Endothelial cell of umbilical vein (primary cell): ENCODE measurements around the gene APOO. TPM values are rescaled to one million over a fixed set of nuclear protein-coding genes. Genes with fewer than 3 reads are reported as not detected.
A peak's percentile ranks its signal among the peaks of the same experiment; 100 is the strongest.

ENCODE experiments used
- BruUV-seq: library from RNA; stranded (reverse); fragments of 400-500 nt; replicated peaks from 2 replicates; lab custom pipeline; 2021; lab: Mats Ljungman, UMichigan
- CTCF ChIA-PET: fragments of 300-600, 350-600 bp; sonication (Branson Sonifier 250); formaldehyde crosslinking; loops from one replicate; lab custom pipeline; 2021; ENCODE audit warnings: antibody characterized with exemption, inconsistent platforms; lab: Charles Lee
- POLR2A ChIA-PET: fragments of 300-600, 350-600 bp; sonication (Branson Sonifier 250); formaldehyde crosslinking; loops from one replicate; lab custom pipeline; 2021; ENCODE audit warnings: antibody characterized with exemption, inconsistent platforms; lab: Charles Lee
- DNase-seq: peaks from one replicate; pipeline ENCODE4 v3.0.0-alpha.2; 2011; ENCODE audit warnings: low read depth, low spot score
- FAIRE-seq: peaks from 2 replicates; lab custom pipeline; 2011; peaks lifted over from hg19 to GRCh38; lab: Jason Lieb, UNC
- H2AFZ ChIP-seq: 2 replicates; pipeline ENCODE4 v1.6.0; 2012; ENCODE audit warnings: low read depth, low read length, control low read depth, inconsistent platforms
- H3K27ac ChIP-seq: 2 replicates; pipeline ENCODE4 v1.5.1; 2011; ENCODE audit warnings: low read depth, mild to moderate bottlenecking, control low read depth, low read length, moderate library complexity; ENCODE audit not compliant: insufficient read depth
- H3K27me3 ChIP-seq, 2 experiments: 2 replicates each; pipeline versions ENCODE4 v1.6.0 to v1.6.1; 2011; ENCODE audit warnings: low read length in 2 of 2, mixed read lengths in 1 of 2; ENCODE audit not compliant: control insufficient read depth in 2 of 2, insufficient read depth in 2 of 2
- H3K36me3 ChIP-seq, 2 experiments: 2 replicates in 1 of 2; 3 replicates in 1 of 2; pipeline ENCODE4 v1.5.1; 2011; ENCODE audit warnings: low read length in 2 of 2, mild to moderate bottlenecking in 1 of 2, moderate library complexity in 1 of 2; ENCODE audit not compliant: control insufficient read depth in 2 of 2, insufficient read depth in 2 of 2; ENCODE audit errors: extremely low read depth in 1 of 2
- H3K4me1 ChIP-seq: 3 replicates; pipeline ENCODE4 v1.5.1; 2011; ENCODE audit warnings: mild to moderate bottlenecking, low read length; ENCODE audit not compliant: control insufficient read depth, insufficient read depth; ENCODE audit errors: extremely low read depth
- H3K4me2 ChIP-seq: 2 replicates; pipeline ENCODE4 v1.6.1; 2011; ENCODE audit warnings: low read length, control low read depth, mixed read lengths; ENCODE audit not compliant: insufficient read depth
- H3K4me3 ChIP-seq, 3 experiments: fragments of 200-600 bp in 1 of 3; sonication (generic), shearing (Covaris generic) in 1 of 3; replicated peaks in 1 of 3; 2 replicates each; pipeline ENCODE4 v1.5.1; 2011 to 2016; ENCODE audit warnings: control low read depth in 3 of 3, low read length in 3 of 3, mild to moderate bottlenecking in 2 of 3, inconsistent platforms in 1 of 3, low read depth in 1 of 3, moderate library complexity in 1 of 3; ENCODE audit not compliant: insufficient read depth in 1 of 3
- H3K79me2 ChIP-seq: 2 replicates; pipeline ENCODE4 v1.6.0; 2012; ENCODE audit warnings: low read length, inconsistent platforms; ENCODE audit not compliant: control insufficient read depth, insufficient read depth
- H3K9ac ChIP-seq: replicated peaks from 2 replicates; pipeline ENCODE3; 2011; ENCODE audit warnings: low read length, control low read depth; ENCODE audit not compliant: insufficient read depth; ENCODE audit errors: extremely low read depth
- H3K9me1 ChIP-seq: replicated peaks from 3 replicates; pipeline ENCODE4 v1.6.0; 2011; ENCODE audit warnings: mild to moderate bottlenecking, low read length; ENCODE audit not compliant: control insufficient read depth, insufficient read depth; ENCODE audit errors: extremely low read depth
- H3K9me3 ChIP-seq: replicated peaks from 2 replicates; pipeline ENCODE4 v1.5.1; 2012; ENCODE audit warnings: low read length, inconsistent platforms; ENCODE audit not compliant: control insufficient read depth, insufficient read depth
- H4K20me1 ChIP-seq: replicated peaks from 2 replicates; pipeline ENCODE3; 2011; ENCODE audit warnings: mild to moderate bottlenecking, low read length; ENCODE audit not compliant: control insufficient read depth, insufficient read depth; ENCODE audit errors: extremely low read depth
- EZH2 ChIP-seq: IDR thresholded peaks from 2 replicates; pipeline ENCODE4 v1.6.1; 2012; ENCODE audit warnings: borderline replicate concordance, low read depth, mild to moderate bottlenecking, moderate library complexity, low read length, inconsistent platforms; ENCODE audit not compliant: severe bottlenecking
- FOS ChIP-seq: IDR thresholded peaks from 2 replicates; pipeline ENCODE4 v1.6.1; 2011; ENCODE audit warnings: mild to moderate bottlenecking, low read length, moderate library complexity, borderline replicate concordance; ENCODE audit not compliant: insufficient read depth
- GATA2 ChIP-seq: IDR thresholded peaks from 2 replicates; pipeline ENCODE4 v1.7.0; 2011; ENCODE audit warnings: low read depth, mild to moderate bottlenecking, moderate library complexity, mixed read lengths, low read length; ENCODE audit not compliant: insufficient read length, insufficient read depth
- JUN ChIP-seq: IDR thresholded peaks from 2 replicates; pipeline ENCODE4 v1.6.1; 2011; ENCODE audit warnings: borderline replicate concordance, low read depth; ENCODE audit not compliant: insufficient read length, insufficient read depth
- MYC ChIP-seq: IDR thresholded peaks from one replicate; pipeline ENCODE4 v1.6.1; 2011; ENCODE audit warnings: mild to moderate bottlenecking, low read depth, low read length
- POLR2A ChIP-seq: IDR thresholded peaks from 2 replicates; pipeline ENCODE4 v1.6.1; 2012; ENCODE audit warnings: low read depth, mild to moderate bottlenecking, control low read depth, low read length
- POLR2AphosphoS5 ChIP-seq: IDR thresholded peaks from 2 replicates; pipeline ENCODE4 v1.6.1; 2012; ENCODE audit warnings: low read depth, mild to moderate bottlenecking, control low read depth, low read length, moderate library complexity; ENCODE audit not compliant: insufficient read depth
- dilution Hi-C: fragments of 300-500 bp; cut with MboI; formaldehyde crosslinking; loops from one replicate; pipeline ENCODE4 v1.15.0; 2019; ENCODE audit warnings: low sequenced_read_pairs; ENCODE audit not compliant: extremely low pct_ligation_motif_present
- intact Hi-C: fragments of 100-400 bp; cut with micrococcal nuclease; formaldehyde crosslinking; loops from one replicate; pipeline ENCODE4 v1.10.0; 2022
- polyA plus RNA-seq, 4 experiments: library from polyadenylated mRNA; depleted of rRNA in 3 of 4; stranded (reverse) in 3 of 4; unstranded in 1 of 4; fragments of >200 nt; gene quantifications; 2 replicates each; pipeline versions ENCODE4 v1.2.1 to v1.2.3, GENCODE V29; 2011 to 2012; ENCODE audit warnings: missing spikeins in 1 of 4
- total RNA-seq: library from RNA; stranded (reverse); gene quantifications from 2 replicates; pipeline ENCODE4 v1.2.3, GENCODE V29; 2021
- TF ChIP-seq, protein P1 (sequence below): IDR thresholded peaks from 2 replicates; pipeline ENCODE4 v1.6.1; 2011; ENCODE audit not compliant: insufficient read depth, insufficient read length
- TF ChIP-seq, protein P2 (sequence below), 2 donors: IDR thresholded peaks; 1 replicate in 1 of 2; 2 replicates in 1 of 2; pipeline ENCODE4 v1.5.1; 2011; ENCODE audit warnings: low read length in 2 of 2, mild to moderate bottlenecking in 2 of 2, moderate library complexity in 2 of 2, control low read depth in 1 of 2, inconsistent platforms in 1 of 2, low read depth in 1 of 2; ENCODE audit not compliant: insufficient read depth in 1 of 2; ENCODE audit errors: extremely low read depth in 1 of 2

Gene APOO
- total and polyA plus RNA-seq, 2 donors (not counting 3 experiments of a cell fraction or from before 2014, with no cell fraction given), result 9.8 to 24.3 TPM

DNA sequence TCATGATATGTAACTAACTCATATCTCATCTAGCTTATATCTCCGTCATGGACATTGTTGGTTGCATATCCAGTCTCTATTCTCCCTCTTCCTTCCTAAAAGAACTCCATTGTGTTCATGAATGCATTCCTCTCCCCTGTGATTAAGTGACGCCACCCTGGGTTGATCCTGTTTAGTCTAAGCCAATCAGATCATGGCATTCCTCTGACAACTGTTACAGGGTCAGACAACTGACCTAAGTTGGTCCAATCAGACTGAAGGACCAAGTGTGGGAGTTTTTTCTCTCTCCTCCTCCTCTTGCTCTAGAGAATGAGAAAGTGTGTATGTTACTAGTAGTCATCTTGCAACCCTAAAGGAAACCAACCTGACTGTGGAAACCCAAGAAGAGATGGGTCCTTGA, 3.6 kb downstream of the APOO start:
- Histone ChIP-seq H3K79me2 (peaks cover 4% of the 10 kb centered on the region), H3K4me2 (no peak overlapping the region), H3K4me3 (no peak overlapping the region), H3K9me1 (no peaks in the 10 kb centered on the region), H3K36me3 (no peaks in the 10 kb centered on the region), H3K9ac (no peak overlapping the region), H3K27ac (peak overlapping the region; percentile 42), H3K4me1 (peaks cover 32% of the 10 kb centered on the region), H3K9me3 (no peaks in the 10 kb centered on the region), H3K27me3 (no peaks in the 10 kb centered on the region), H2AFZ (no peak overlapping the region), H4K20me1 (no peaks in the 10 kb centered on the region)
- peak; percentile 64 for FAIRE-seq
- intact Hi-C loops (loop anchor here (10.0 kb wide), 1 partner anchor 251 kb away; no protein-coding TSS in a partner anchor), dilution Hi-C loops (no loop called here)
- TF ChIP-seq EZH2, result no peak
- TF ChIP-seq JUN, result no peak
- TF ChIP-seq, protein P1, sequence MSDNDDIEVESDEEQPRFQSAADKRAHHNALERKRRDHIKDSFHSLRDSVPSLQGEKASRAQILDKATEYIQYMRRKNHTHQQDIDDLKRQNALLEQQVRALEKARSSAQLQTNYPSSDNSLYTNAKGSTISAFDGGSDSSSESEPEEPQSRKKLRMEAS, result no peak
- TF ChIP-seq, protein P2, sequence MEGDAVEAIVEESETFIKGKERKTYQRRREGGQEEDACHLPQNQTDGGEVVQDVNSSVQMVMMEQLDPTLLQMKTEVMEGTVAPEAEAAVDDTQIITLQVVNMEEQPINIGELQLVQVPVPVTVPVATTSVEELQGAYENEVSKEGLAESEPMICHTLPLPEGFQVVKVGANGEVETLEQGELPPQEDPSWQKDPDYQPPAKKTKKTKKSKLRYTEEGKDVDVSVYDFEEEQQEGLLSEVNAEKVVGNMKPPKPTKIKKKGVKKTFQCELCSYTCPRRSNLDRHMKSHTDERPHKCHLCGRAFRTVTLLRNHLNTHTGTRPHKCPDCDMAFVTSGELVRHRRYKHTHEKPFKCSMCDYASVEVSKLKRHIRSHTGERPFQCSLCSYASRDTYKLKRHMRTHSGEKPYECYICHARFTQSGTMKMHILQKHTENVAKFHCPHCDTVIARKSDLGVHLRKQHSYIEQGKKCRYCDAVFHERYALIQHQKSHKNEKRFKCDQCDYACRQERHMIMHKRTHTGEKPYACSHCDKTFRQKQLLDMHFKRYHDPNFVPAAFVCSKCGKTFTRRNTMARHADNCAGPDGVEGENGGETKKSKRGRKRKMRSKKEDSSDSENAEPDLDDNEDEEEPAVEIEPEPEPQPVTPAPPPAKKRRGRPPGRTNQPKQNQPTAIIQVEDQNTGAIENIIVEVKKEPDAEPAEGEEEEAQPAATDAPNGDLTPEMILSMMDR (IDR thresholded peaks at IDR 0.05; ENCODE audit: extremely low read depth in 1 of 2, insufficient read depth in 1 of 2, low read depth in 1 of 2, low read length in 2 of 2), result no peak
- no peak for TF ChIP-seq POLR2AphosphoS5
- no peak for TF ChIP-seq POLR2A
- TF ChIP-seq FOS, result no peak
- TF ChIP-seq MYC, result no peak
- TF ChIP-seq GATA2, result no peak
- BruUV-seq, result no TSS peak
- ChIA-PET POLR2A (no interaction called here), CTCF (interaction anchor here (0.9 to 1.1 kb wide), 3 partner anchors 121 to 1919 kb away, joined by 3 to 4 read pairs (median 3); partner anchors contain the start of gene SAT1)
- DNase-seq, result peak; percentile 42
